Effector CD4-positive, alpha-beta T cell (primary cell): ENCODE data around the gene SPTSSB.

Experiments
- DNase-seq: peaks from one replicate; pipeline ENCODE4 v3.0.0-alpha.2; 2020

The SPTSSB gene

GRCh38 chr3:161390200-161390599 is 18.9 kb upstream of the SPTSSB start:
- DNase-seq: no peak

GRCh38 chr3:161389445-161390035 is 18.2 kb upstream of the SPTSSB start:
- no peak for DNase-seq

GRCh38 chr3:161388855-161389254 is 17.5 kb upstream of the SPTSSB start:
- no peak for DNase-seq

GRCh38 chr3:161386991-161387770 is 15.9 kb upstream of the SPTSSB start:
- DNase-seq: no peak

GRCh38 chr3:161372321-161373260 is 1.3 kb upstream of the SPTSSB start:
- DNase-seq: no peak

- no peak for DNase-seq
Measured at GRCh38 chr3:161369531-161369930, 1.8 kb downstream of the SPTSSB start.

GRCh38 chr3:161366094-161366493 is 5.2 kb downstream of the SPTSSB start:
- DNase-seq: no peak

- no peak for DNase-seq
Measured at GRCh38 chr3:161358488-161358887, 12.8 kb downstream of the SPTSSB start.

- DNase-seq: no peak
Measured at GRCh38 chr3:161356287-161356686, 15.0 kb downstream of the SPTSSB start.

GRCh38 chr3:161355508-161355907 is 15.8 kb downstream of the SPTSSB start:
- DNase-seq: no peak

- no peak for DNase-seq
Measured at GRCh38 chr3:161354554-161354953, 16.8 kb downstream of the SPTSSB start.

GRCh38 chr3:161351330-161351729 is 20.0 kb downstream of the SPTSSB start:
- no peak for DNase-seq

GRCh38 chr3:161350916-161351315 is 20.4 kb downstream of the SPTSSB start:
- no peak for DNase-seq

GRCh38 chr3:161349529-161350312 is 21.6 kb downstream of the SPTSSB start:
- DNase-seq: no peak

- DNase-seq: no peak
Measured at GRCh38 chr3:161348796-161349400, 22.4 kb downstream of the SPTSSB start.

GRCh38 chr3:161347726-161348125 is 23.6 kb downstream of the SPTSSB start:
- no peak for DNase-seq

- no peak for DNase-seq
Measured at GRCh38 chr3:161345023-161345422, 26.3 kb downstream of the SPTSSB start.

- DNase-seq: no peak
Measured at GRCh38 chr3:161343986-161344385, 27.3 kb downstream of the SPTSSB start.

GRCh38 chr3:161343540-161343939 is 27.8 kb downstream of the SPTSSB start:
- no peak for DNase-seq

GRCh38 chr3:161342629-161343028 is 28.7 kb downstream of the SPTSSB start:
- DNase-seq: no peak

- no peak for DNase-seq
Measured at GRCh38 chr3:161339517-161340500, 31.5 kb downstream of the SPTSSB start.
